H9 (cell line): ENCODE data around the gene HP1BP3. TPM values are rescaled to one million over a fixed set of nuclear protein-coding genes. Genes with fewer than 3 reads are reported as not detected.

Source experiments
- DNase-seq: peaks from one replicate; pipeline ENCODE4 v3.0.0-alpha.2; 2017
- H2AFZ ChIP-seq: one replicate; pipeline ENCODE4 v1.6.1; 2013; ENCODE audit warnings: mild to moderate bottlenecking, low read length, control low read depth, moderate library complexity
- H2AK5ac ChIP-seq: 2 replicates; pipeline ENCODE4 v1.6.1; 2013; ENCODE audit warnings: low read length, control low read depth, mixed read lengths; ENCODE audit not compliant: insufficient read length
- H2BK120ac ChIP-seq: one replicate; pipeline ENCODE4 v1.6.1; 2013; ENCODE audit warnings: low read depth, mild to moderate bottlenecking, low read length, control low read depth, inconsistent platforms; ENCODE audit not compliant: poor library complexity, severe bottlenecking
- H2BK12ac ChIP-seq: 2 replicates; pipeline ENCODE4 v1.6.1; 2013; ENCODE audit warnings: low read length, control low read depth, mixed read lengths, low read depth; ENCODE audit not compliant: insufficient read length
- H2BK15ac ChIP-seq: 2 replicates; pipeline ENCODE4 v1.6.1; 2013; ENCODE audit warnings: low read depth, low read length, control low read depth
- H2BK20ac ChIP-seq: one replicate; pipeline ENCODE4 v1.6.1; 2013; ENCODE audit warnings: low read depth, mild to moderate bottlenecking, low read length, control low read depth, inconsistent platforms; ENCODE audit not compliant: poor library complexity, severe bottlenecking
- H2BK5ac ChIP-seq: 2 replicates; pipeline ENCODE4 v1.6.1; 2013; ENCODE audit warnings: low read length, control low read depth, mixed read lengths; ENCODE audit not compliant: insufficient read length
- H3K14ac ChIP-seq: 2 replicates; pipeline ENCODE4 v1.6.1; 2013; ENCODE audit warnings: low read length, control low read depth; ENCODE audit not compliant: insufficient read depth
- H3K18ac ChIP-seq: 2 replicates; pipeline ENCODE4 v1.6.1; 2013; ENCODE audit warnings: low read depth, mild to moderate bottlenecking, mixed read lengths, low read length, control low read depth; ENCODE audit not compliant: insufficient read length
- H3K23ac ChIP-seq: 2 replicates; pipeline ENCODE4 v1.6.1; 2013; ENCODE audit warnings: low read length, control low read depth, mixed read lengths, low read depth; ENCODE audit not compliant: insufficient read length
- H3K23me2 ChIP-seq: 2 replicates; pipeline ENCODE4 v1.6.1; 2013; ENCODE audit warnings: low read depth, mild to moderate bottlenecking, mixed read lengths, low read length, control low read depth; ENCODE audit not compliant: insufficient read length, poor library complexity, severe bottlenecking
- H3K27ac ChIP-seq: 2 replicates; pipeline ENCODE4 v1.5.1; 2013; ENCODE audit warnings: low read length, control low read depth, mixed read lengths, low read depth; ENCODE audit not compliant: insufficient read length
- H3K27me3 ChIP-seq: 2 replicates; pipeline ENCODE4 v1.6.1; 2013; ENCODE audit warnings: low read length, control low read depth, inconsistent platforms; ENCODE audit not compliant: insufficient read depth
- H3K4ac ChIP-seq: 2 replicates; pipeline ENCODE4 v1.6.1; 2013; ENCODE audit warnings: low read depth, mild to moderate bottlenecking, control low read depth, inconsistent platforms, low read length, moderate library complexity
- H3K4me1 ChIP-seq: 2 replicates; pipeline ENCODE4 v1.6.1; 2013; ENCODE audit warnings: low read length, control low read depth, inconsistent platforms; ENCODE audit not compliant: insufficient read depth
- H3K4me2 ChIP-seq: 2 replicates; pipeline ENCODE4 v1.6.1; 2013; ENCODE audit warnings: low read length, control low read depth, mixed read lengths; ENCODE audit not compliant: insufficient read length, insufficient read depth
- H3K56ac ChIP-seq: 2 replicates; pipeline ENCODE4 v1.6.1; 2013; ENCODE audit warnings: low read depth, mild to moderate bottlenecking, mixed read lengths, low read length, control low read depth; ENCODE audit not compliant: insufficient read length
- H3K79me1 ChIP-seq: 2 replicates; pipeline ENCODE4 v1.6.1; 2013; ENCODE audit warnings: low read depth, mild to moderate bottlenecking, moderate library complexity, low read length, control low read depth, inconsistent platforms; ENCODE audit not compliant: insufficient read depth, poor library complexity, severe bottlenecking
- H3K79me2 ChIP-seq: 2 replicates; pipeline ENCODE4 v1.6.1; 2013; ENCODE audit warnings: low read length, control low read depth, inconsistent platforms; ENCODE audit not compliant: insufficient read depth
- H3K9ac ChIP-seq: 2 replicates; pipeline ENCODE4 v1.6.1; 2013; ENCODE audit warnings: low read length, control low read depth, mixed read lengths; ENCODE audit not compliant: insufficient read length; ENCODE audit errors: extremely low read depth
- H3K9me3 ChIP-seq: one replicate; pipeline ENCODE4 v1.6.1; 2013; ENCODE audit warnings: low read depth, low read length, inconsistent platforms; ENCODE audit not compliant: control insufficient read depth
- H3T11ph ChIP-seq: one replicate; pipeline ENCODE4 v1.6.1; 2013; ENCODE audit warnings: mild to moderate bottlenecking, low read length, control low read depth, inconsistent platforms
- H4K20me1 ChIP-seq: one replicate; pipeline ENCODE4 v1.6.1; 2013; ENCODE audit not compliant: control insufficient read depth, insufficient read length, insufficient read depth
- H4K5ac ChIP-seq: 2 replicates; pipeline ENCODE4 v1.6.1; 2013; ENCODE audit warnings: low read depth, mild to moderate bottlenecking, mixed read lengths, low read length, control low read depth; ENCODE audit not compliant: insufficient read length
- H4K8ac ChIP-seq: replicated peaks from 2 replicates; pipeline ENCODE4 v1.6.1; 2013; ENCODE audit warnings: low read length, control low read depth, mixed read lengths, low read depth; ENCODE audit not compliant: insufficient read length
- H4K91ac ChIP-seq: 2 replicates; pipeline ENCODE4 v1.6.1; 2013; ENCODE audit warnings: low read depth, mild to moderate bottlenecking, moderate library complexity, mixed read lengths, low read length, control low read depth; ENCODE audit not compliant: insufficient read length
- H3K27ac Mint-ChIP-seq, 3 experiments: 2 replicates in 2 of 3; 3 replicates in 1 of 3; pipeline ENCODE4 v1.8.0; 2020 to 2021; ENCODE audit warnings: mixed read lengths in 3 of 3, mild to moderate bottlenecking in 1 of 3, moderate library complexity in 1 of 3
- H3K27me3 Mint-ChIP-seq: 2 replicates; pipeline ENCODE4 v1.8.0; 2021; ENCODE audit warnings: low read depth, mild to moderate bottlenecking, moderate library complexity, mixed read lengths
- H3K36me3 Mint-ChIP-seq, 3 experiments: 2 replicates in 2 of 3; 3 replicates in 1 of 3; pipeline ENCODE4 v1.8.0; 2020 to 2021; ENCODE audit warnings: low read depth in 3 of 3, mixed read lengths in 3 of 3; ENCODE audit not compliant: insufficient read depth in 1 of 3
- H3K4me1 Mint-ChIP-seq, 2 experiments: 2 replicates each; pipeline ENCODE4 v1.8.0; 2020; ENCODE audit warnings: mixed read lengths in 2 of 2
- H3K4me3 Mint-ChIP-seq, 2 experiments: 2 replicates in 1 of 2; 3 replicates in 1 of 2; pipeline ENCODE4 v1.8.0; 2020 to 2021; ENCODE audit warnings: mild to moderate bottlenecking in 2 of 2, mixed read lengths in 2 of 2, moderate library complexity in 1 of 2
- H3K9me3 Mint-ChIP-seq, 2 experiments: 2 replicates in 1 of 2; 3 replicates in 1 of 2; pipeline ENCODE4 v1.8.0; 2020; ENCODE audit warnings: mild to moderate bottlenecking in 2 of 2, mixed read lengths in 2 of 2, moderate library complexity in 1 of 2
- CTCF ChIP-seq: fragments of 200-600 bp; sonication (generic); conservative IDR thresholded peaks from 3 replicates; pipeline ENCODE4 v1.8.0; 2021; ENCODE audit warnings: antibody characterized with exemption, mild to moderate bottlenecking
- WGBS: extraction: QIAGEN DNeasy Blood & Tissue Kit; methylation state at CpG from one replicate; pipeline ENCODE4 v1.1.7; 2013; ENCODE audit warnings: missing lambda C conversion rate, low lambda C conversion rate, mixed read lengths; ENCODE audit not compliant: insufficient read length; ENCODE audit errors: extremely low coverage; 5-methylcytosine and 5-hydroxymethylcytosine counted together
- total RNA-seq: library from RNA; stranded (reverse); gene quantifications from 2 replicates; pipeline ENCODE4 v1.2.1, GENCODE V29; 2021

The HP1BP3 gene
- total RNA-seq, 1 experiment from 2014 or later = 127 TPM

DNA sequence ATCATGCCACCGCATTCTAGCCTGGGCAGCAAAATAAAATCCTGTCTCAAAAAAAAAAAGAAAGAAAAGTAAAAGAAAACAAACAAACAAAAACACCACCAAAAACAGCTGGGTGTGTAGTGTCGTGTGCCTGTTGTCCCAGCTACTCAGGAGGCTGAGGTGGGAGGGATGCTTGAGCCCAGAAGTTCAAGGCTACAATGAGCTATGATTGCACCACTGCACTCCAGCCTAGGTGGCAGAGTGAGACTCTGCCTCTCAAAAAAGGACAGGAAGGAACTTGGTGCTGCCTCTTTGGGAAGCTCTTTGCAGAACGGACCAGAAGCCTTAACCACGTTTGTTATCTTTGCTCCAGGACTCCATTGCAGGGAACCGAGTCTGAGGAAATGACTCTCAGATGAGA lies 80.3 kb downstream of the HP1BP3 start:
- Histone ChIP-seq H2BK12ac (no peak overlapping the region), H4K8ac (no peak overlapping the region), H3K9ac (no peak overlapping the region), H2AK5ac (no peak overlapping the region), H3K79me2 (no peaks in the 10 kb centered on the region), H3K4me2 (no peak overlapping the region), H2BK120ac (no peak overlapping the region), H3K9me3 (no peaks in the 10 kb centered on the region), H3K14ac (no peak overlapping the region), H3K27ac (no peak overlapping the region), H4K91ac (no peak overlapping the region), H2BK20ac (no peak overlapping the region), H3K56ac (no peak overlapping the region), H3K27me3 (no peaks in the 10 kb centered on the region), H3T11ph (no peak overlapping the region), H2BK15ac (no peak overlapping the region), H3K79me1 (no peaks in the 10 kb centered on the region), H2AFZ (no peak overlapping the region), H3K23ac (no peak overlapping the region), H3K4me1 (no peaks in the 10 kb centered on the region), H3K23me2 (no peaks in the 10 kb centered on the region), H3K4ac (no peak overlapping the region), H2BK5ac (no peak overlapping the region), H4K20me1 (no peaks in the 10 kb centered on the region), H4K5ac (no peak overlapping the region), H3K18ac (no peak overlapping the region)
- no peak for TF ChIP-seq CTCF
- Mint-ChIP-seq H3K4me1 (no peaks in the 10 kb centered on the region), H3K9me3 (no peaks in the 10 kb centered on the region), H3K27me3 (no peaks in the 10 kb centered on the region), H3K27ac (no peak overlapping the region), H3K4me3 (no peak overlapping the region), H3K36me3 (peaks cover 5 to 36% (median 8%) of the 10 kb centered on the region in 3 experiments; a peak in 4 of 7 replicates)
- no peak for DNase-seq
- no CpG with 5 or more reads among the region's 5 CpGs for WGBS
